H1 (cell line): ENCODE measurements around the gene LRPPRC. TPM values are rescaled to one million over a fixed set of nuclear protein-coding genes. Genes with fewer than 3 reads are reported as not detected.

Experiments
- CTCF ChIA-PET: fragments of 300-600 bp; sonication (Branson Sonifier 250); formaldehyde crosslinking; loops from one replicate; lab custom pipeline; 2021; ENCODE audit not compliant: partially characterized antibody; lab: Charles Lee
- POLR2A ChIA-PET: fragments of 300-600 bp; sonication (Branson Sonifier 250); formaldehyde crosslinking; loops from one replicate; lab custom pipeline; 2021; ENCODE audit warnings: inconsistent platforms; ENCODE audit not compliant: partially characterized antibody; lab: Charles Lee
- DNase-seq, 2 experiments: peaks; one replicate each; pipeline versions ENCODE4 v3.0.0 to v3.0.0-alpha.2; 2010 to 2022; ENCODE audit warnings: low spot score in 2 of 2, low read depth in 1 of 2, mixed read lengths in 1 of 2
- FAIRE-seq: peaks from 2 replicates; lab custom pipeline; 2011; peaks lifted over from hg19 to GRCh38; lab: Jason Lieb, UNC
- H2AFZ ChIP-seq: 2 replicates; pipeline ENCODE4 v1.8.1; 2012; ENCODE audit warnings: low read length, inconsistent platforms
- H2AK5ac ChIP-seq: 2 replicates; pipeline ENCODE4 v1.6.1; 2013; ENCODE audit warnings: low read depth, low read length
- H2BK120ac ChIP-seq: replicated peaks from 2 replicates; pipeline ENCODE3; 2013; ENCODE audit warnings: low read depth, low read length, inconsistent platforms
- H2BK12ac ChIP-seq: 2 replicates; pipeline ENCODE4 v1.6.1; 2013; ENCODE audit warnings: low read depth, low read length
- H2BK15ac ChIP-seq: 2 replicates; pipeline ENCODE4 v1.6.1; 2013; ENCODE audit warnings: low read length
- H2BK20ac ChIP-seq: 2 replicates; pipeline ENCODE4 v1.6.1; 2013; ENCODE audit warnings: low read length
- H2BK5ac ChIP-seq: 2 replicates; pipeline ENCODE4 v1.6.1; 2013; ENCODE audit warnings: low read depth, low read length
- H3K14ac ChIP-seq: 2 replicates; pipeline ENCODE4 v1.6.1; 2013; ENCODE audit warnings: inconsistent platforms; ENCODE audit not compliant: insufficient read length
- H3K18ac ChIP-seq: 2 replicates; pipeline ENCODE4 v1.6.1; 2013; ENCODE audit warnings: low read length; ENCODE audit errors: extremely low read depth
- H3K23ac ChIP-seq: 2 replicates; pipeline ENCODE4 v1.6.1; 2013; ENCODE audit warnings: inconsistent platforms; ENCODE audit not compliant: insufficient read length
- H3K23me2 ChIP-seq: 2 replicates; pipeline ENCODE4 v1.6.1; 2013; ENCODE audit warnings: low read depth, low read length
- H3K27ac ChIP-seq: 2 replicates; pipeline ENCODE4 v1.6.1; 2011; ENCODE audit warnings: low read depth, low read length, inconsistent platforms
- H3K27me3 ChIP-seq, 4 experiments: replicated peaks in 1 of 4; 1 replicate in 1 of 4; 2 replicates in 3 of 4; pipeline versions ENCODE4 v1.6.1 to v1.8.1; 2011 to 2013; ENCODE audit warnings: low read length in 3 of 4, mild to moderate bottlenecking in 3 of 4, inconsistent platforms in 2 of 4, mixed read lengths in 2 of 4, moderate library complexity in 1 of 4; ENCODE audit not compliant: control insufficient read depth in 3 of 4, insufficient read depth in 3 of 4; ENCODE audit errors: extremely low read depth in 1 of 4
- H3K36me3 ChIP-seq, 4 experiments: 2 replicates each; pipeline versions ENCODE4 v1.6.1 to v1.8.1; 2011 to 2013; ENCODE audit warnings: mild to moderate bottlenecking in 4 of 4, low read length in 3 of 4, moderate library complexity in 2 of 4, control low read depth in 1 of 4, inconsistent platforms in 1 of 4; ENCODE audit not compliant: insufficient read depth in 4 of 4, control insufficient read depth in 2 of 4
- H3K4ac ChIP-seq: replicated peaks from 2 replicates; pipeline ENCODE3; 2013; ENCODE audit warnings: low read length, low read depth, mixed read lengths, inconsistent platforms; ENCODE audit not compliant: insufficient read length
- H3K4me1 ChIP-seq, 4 experiments: replicated peaks in 1 of 4; 1 replicate in 1 of 4; 2 replicates in 3 of 4; pipeline versions ENCODE4 v1.6.1 to v1.8.1; 2011 to 2013; ENCODE audit warnings: low read length in 3 of 4, inconsistent platforms in 2 of 4, mixed read lengths in 1 of 4; ENCODE audit not compliant: insufficient read depth in 4 of 4, control insufficient read depth in 3 of 4
- H3K4me2 ChIP-seq, 2 experiments: 2 replicates each; pipeline versions ENCODE4 v1.6.1 to v1.8.1; 2011 to 2013; ENCODE audit warnings: low read depth in 2 of 2, low read length in 2 of 2, control low read depth in 1 of 2, inconsistent platforms in 1 of 2, mild to moderate bottlenecking in 1 of 2; ENCODE audit not compliant: insufficient read depth in 1 of 2
- H3K4me3 ChIP-seq, 4 experiments: fragments of 200-600, 300-600 bp in 1 of 4; sonication (generic), shearing (Covaris generic), sonication (Bioruptor Twin) in 1 of 4; 2 replicates each; pipeline versions ENCODE4 v1.5.1 to v1.8.1; 2011 to 2016; ENCODE audit warnings: low read length in 4 of 4, low read depth in 3 of 4, control low read depth in 2 of 4, inconsistent platforms in 2 of 4, mild to moderate bottlenecking in 2 of 4, mixed read lengths in 1 of 4, moderate library complexity in 1 of 4; ENCODE audit not compliant: insufficient read depth in 2 of 4; ENCODE audit errors: extremely low read depth in 1 of 4
- H3K56ac ChIP-seq: replicated peaks from 2 replicates; pipeline ENCODE3; 2013; ENCODE audit warnings: low read depth, mild to moderate bottlenecking, mixed read lengths, low read length, inconsistent platforms; ENCODE audit not compliant: insufficient read length
- H3K79me1 ChIP-seq: 2 replicates; pipeline ENCODE4 v1.6.1; 2013; ENCODE audit warnings: low read depth, low read length, control low read depth
- H3K79me2 ChIP-seq, 2 experiments: 2 replicates each; pipeline versions ENCODE4 v1.6.1 to v1.8.1; 2012 to 2013; ENCODE audit warnings: low read length in 2 of 2, mild to moderate bottlenecking in 2 of 2, inconsistent platforms in 1 of 2; ENCODE audit not compliant: insufficient read depth in 2 of 2, control insufficient read depth in 1 of 2
- H3K9ac ChIP-seq, 4 experiments: replicated peaks in 1 of 4; 1 replicate in 1 of 4; 2 replicates in 3 of 4; pipeline versions ENCODE4 v1.6.1 to v1.8.1; 2011 to 2013; ENCODE audit warnings: low read depth in 3 of 4, low read length in 3 of 4, control low read depth in 2 of 4, mild to moderate bottlenecking in 2 of 4, moderate library complexity in 2 of 4, inconsistent platforms in 1 of 4; ENCODE audit errors: extremely low read depth in 1 of 4
- H3K9me3 ChIP-seq, 2 experiments: 2 replicates each; pipeline versions ENCODE4 v1.6.1 to v1.8.1; 2012 to 2013; ENCODE audit warnings: mild to moderate bottlenecking in 2 of 2, moderate library complexity in 2 of 2, control low read depth in 1 of 2, inconsistent platforms in 1 of 2, low read depth in 1 of 2, low read length in 1 of 2, mixed read lengths in 1 of 2; ENCODE audit not compliant: insufficient read depth in 2 of 2
- H4K20me1 ChIP-seq, 2 experiments: replicated peaks in 1 of 2; 2 replicates each; pipeline versions ENCODE3 to v1.8.1; 2011 to 2013; ENCODE audit warnings: inconsistent platforms in 2 of 2, low read length in 2 of 2, mild to moderate bottlenecking in 1 of 2; ENCODE audit not compliant: insufficient read depth in 2 of 2, control insufficient read depth in 1 of 2
- H4K5ac ChIP-seq: 2 replicates; pipeline ENCODE4 v1.6.1; 2013; ENCODE audit warnings: low read length, low read depth, mixed read lengths, inconsistent platforms; ENCODE audit not compliant: insufficient read length
- H4K8ac ChIP-seq: 2 replicates; pipeline ENCODE4 v1.8.0; 2013; ENCODE audit warnings: mild to moderate bottlenecking, moderate library complexity, low read length, inconsistent platforms; ENCODE audit not compliant: insufficient read depth; ENCODE audit errors: extremely low read depth
- H4K91ac ChIP-seq: replicated peaks from 2 replicates; pipeline ENCODE3; 2013; ENCODE audit warnings: low read length, mixed read lengths, inconsistent platforms; ENCODE audit not compliant: insufficient read length
- BCL11A ChIP-seq, 2 experiments: IDR thresholded peaks; one replicate each; pipeline ENCODE4 v1.6.1; 2011; ENCODE audit warnings: low read depth in 2 of 2, low read length in 2 of 2, mild to moderate bottlenecking in 2 of 2
- RFX5 ChIP-seq: IDR thresholded peaks from 2 replicates; pipeline ENCODE4 v1.6.1; 2011; ENCODE audit warnings: low read depth, low read length, improper control_type of control experiment, borderline replicate concordance
- SIN3A ChIP-seq, 2 experiments: IDR thresholded peaks in 1 of 2; conservative IDR thresholded peaks in 1 of 2; 2 replicates each; pipeline ENCODE4 v1.6.1; 2011 to 2012; ENCODE audit warnings: low read length in 2 of 2, improper control_type of control experiment in 1 of 2, low read depth in 1 of 2, mild to moderate bottlenecking in 1 of 2
- SUZ12 ChIP-seq: fragments of 200-600 bp; sonication (generic); IDR thresholded peaks from 2 replicates; pipeline ENCODE4 v1.6.1; 2012; ENCODE audit warnings: mild to moderate bottlenecking, inconsistent platforms, low read length, moderate library complexity, mixed read lengths
- TAF7 ChIP-seq: optimal IDR thresholded peaks from 2 replicates; pipeline ENCODE3; 2011; ENCODE audit warnings: low read depth, mild to moderate bottlenecking, inconsistent platforms, low read length, moderate library complexity, borderline replicate concordance
- WGBS, 2 experiments: shearing (Covaris generic) in 1 of 2; methylation state at CpG; one replicate each; pipeline versions ENCODE4 v1.1.6 to v1.1.7; 2013 to 2015; ENCODE audit warnings: low lambda C conversion rate in 2 of 2, mixed read lengths in 2 of 2, inconsistent platforms in 1 of 2, low coverage in 1 of 2, missing lambda C conversion rate in 1 of 2; ENCODE audit not compliant: insufficient replicate concordance in 2 of 2, insufficient coverage in 1 of 2, insufficient read length in 1 of 2; ENCODE audit errors: extremely low coverage in 1 of 2, missing lambda C conversion rate in 1 of 2; 5-methylcytosine and 5-hydroxymethylcytosine counted together
- polyA plus RNA-seq, 7 experiments: library from polyadenylated mRNA; depleted of rRNA in 3 of 7; stranded (reverse) in 5 of 7; unstranded in 2 of 7; fragments of >200 nt in 5 of 7; fragments of 200-250 nt in 2 of 7; gene quantifications; 1 replicate in 5 of 7; 2 replicates in 1 of 7; 4 replicates in 1 of 7; pipeline versions ENCODE4 v1.2.1 to v1.2.3, GENCODE V29; 2011 to 2013; ENCODE audit warnings: missing spikeins in 2 of 7, mixed read lengths in 2 of 7
- total RNA-seq: library from RNA; stranded (reverse); fragmentation: NEBNext Ultra II Directional; extraction: Animal tissue kit (Norgen Biotek cat#: 25700); gene quantifications from 2 replicates; pipeline ENCODE4 v1.2.1, GENCODE V29; 2021
- TF ChIP-seq, protein P1 (sequence below): IDR thresholded peaks from 2 replicates; pipeline ENCODE4 v1.6.1; 2011; ENCODE audit warnings: low read length, improper control_type of control experiment

The LRPPRC gene
- total and polyA plus RNA-seq, 2 of the 8 experiments (the other 6 are each of a cell fraction or from before 2014, with no cell fraction given), result 43.4 to 167 TPM

DNA sequence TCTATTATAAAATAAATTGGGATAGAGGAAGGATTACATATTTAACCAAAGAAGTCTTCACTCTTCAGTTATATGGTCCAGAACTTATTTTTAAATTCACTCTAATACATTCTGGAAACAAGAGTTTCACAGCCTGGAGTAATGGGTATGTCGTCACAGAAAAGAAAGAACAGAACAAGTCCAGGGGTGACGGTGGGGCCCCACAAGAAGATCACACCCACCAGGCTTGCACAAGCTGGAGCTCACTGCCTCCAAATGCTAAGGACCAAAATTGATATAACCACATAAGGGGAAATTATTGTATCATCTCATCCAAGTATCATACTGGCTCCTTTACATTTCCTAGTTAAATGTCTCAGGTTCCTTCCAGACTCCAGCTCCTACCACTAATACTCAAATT lies 11.3 kb downstream of the LRPPRC start:
- Histone ChIP-seq H2BK5ac (no peak overlapping the region), H3K27me3 (no peaks in the 10 kb centered on the region), H2BK15ac (no peak overlapping the region), H4K20me1 (peaks cover 3 to 5% of the 10 kb centered on the region in 2 experiments), H2AK5ac (no peak overlapping the region), H3K9me3 (no peaks in the 10 kb centered on the region), H3K14ac (no peak overlapping the region), H3K9ac (no peak overlapping the region), H2AFZ (no peak overlapping the region), H3K18ac (no peak overlapping the region), H3K23me2 (no peaks in the 10 kb centered on the region), H3K36me3 (peaks cover 0 to 58% (median 19%) of the 10 kb centered on the region in 4 experiments; a peak in 5 of 8 replicates), H3K79me1 (no peaks in the 10 kb centered on the region; the same call in 1 of the 2 replicates), H3K4me2 (no peak overlapping the region), H4K8ac (no peak overlapping the region), H2BK20ac (no peak overlapping the region), H3K4me3 (no peak overlapping the region), H2BK120ac (no peak overlapping the region), H2BK12ac (no peak overlapping the region), H3K4ac (no peak overlapping the region), H3K27ac (no peak overlapping the region), H4K5ac (no peak overlapping the region), H3K79me2 (peaks cover 10 to 77% of the 10 kb centered on the region in 2 experiments), H3K4me1 (peaks cover 0 to 3% (median 0%) of the 10 kb centered on the region in 4 experiments; a peak in 1 of 7 replicates), H4K91ac (no peak overlapping the region), H3K23ac (no peak overlapping the region), H3K56ac (no peak overlapping the region)
- ChIA-PET CTCF (no interaction called here), POLR2A (interaction anchor here (0.6 to 4.6 kb wide), 2 partner anchors 11 to 25 kb away, joined by 3 to 35 read pairs; partner anchors contain the start of gene LRPPRC)
- TF ChIP-seq RFX5 (no peak), TAF7 (no peak), SUZ12 (no peak), BCL11A (IDR thresholded peaks at IDR 0.05; ENCODE audit: low read depth in 2 of 2, low read length in 2 of 2) (no peak), SIN3A (conservative IDR thresholded peaks at IDR 0.05 in 1 of 2, IDR thresholded peaks at IDR 0.05 in 1 of 2; ENCODE audit: low read depth in 1 of 2, low read length in 2 of 2) (no peak)
- TF ChIP-seq, protein P1, sequence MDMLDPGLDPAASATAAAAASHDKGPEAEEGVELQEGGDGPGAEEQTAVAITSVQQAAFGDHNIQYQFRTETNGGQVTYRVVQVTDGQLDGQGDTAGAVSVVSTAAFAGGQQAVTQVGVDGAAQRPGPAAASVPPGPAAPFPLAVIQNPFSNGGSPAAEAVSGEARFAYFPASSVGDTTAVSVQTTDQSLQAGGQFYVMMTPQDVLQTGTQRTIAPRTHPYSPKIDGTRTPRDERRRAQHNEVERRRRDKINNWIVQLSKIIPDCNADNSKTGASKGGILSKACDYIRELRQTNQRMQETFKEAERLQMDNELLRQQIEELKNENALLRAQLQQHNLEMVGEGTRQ, result no peak
- 97% methylated on average over 2 of the region's 2 CpGs; no CpG with 5 or more reads in 1 of the 2 experiments for WGBS, 2 experiments
- FAIRE-seq (no peak), DNase-seq (no peak)
